ENCODE results near the gene PDXDC1.
"Not testable (repeated sequence)": the region's sequence is repeated elsewhere in the genome, so short reads cannot be mapped to it uniquely, and the experiment has no call there.

DNA sequence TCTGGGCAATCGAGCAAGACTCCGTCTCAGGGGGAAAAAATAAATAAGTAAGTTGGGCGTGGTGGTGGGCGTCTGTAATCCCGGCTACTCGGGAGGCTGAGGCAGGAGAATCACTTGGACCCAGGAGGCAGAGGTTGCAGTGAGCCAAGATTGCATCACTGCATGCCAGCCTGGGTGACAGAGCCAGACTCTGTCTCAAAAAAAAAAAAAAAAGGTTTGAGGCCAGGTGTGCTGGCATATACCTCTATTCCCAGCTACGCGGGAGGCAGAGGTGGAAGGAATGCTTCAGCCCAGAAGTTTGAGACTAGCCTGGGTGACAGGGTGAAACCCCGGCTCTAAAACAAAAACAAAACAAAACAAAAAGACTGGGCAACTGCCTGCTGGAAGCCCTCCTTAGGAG, 70.4 kb downstream of the PDXDC1 start:
- not testable (repeated sequence) for TF ChIP-seq CTCF, EZH2, EZH2phosphoT487 (IDR thresholded peaks at IDR 0.05)

Measured in neural progenitor cell (in vitro differentiated cells).